Esophagus muscularis mucosa (tissue), 4 donors: ENCODE data around the gene SPINDOC. TPM values are rescaled to one million over a fixed set of nuclear protein-coding genes. Genes with fewer than 3 reads are reported as not detected.

Experiments
- DNase-seq: peaks from one replicate; pipeline ENCODE4 v3.0.0-alpha.2; 2017; ENCODE audit errors: extremely low spot score
- H3K27ac ChIP-seq, 4 donors: fragments of 200-600 bp; sonication (generic); replicated peaks in 1 of 4; 1 replicate in 3 of 4; 2 replicates in 1 of 4; pipeline ENCODE4 v1.5.1; 2016 to 2019; ENCODE audit warnings: mild to moderate bottlenecking in 1 of 4
- H3K27me3 ChIP-seq, 4 donors: fragments of 200-600 bp; sonication (generic); one replicate each; pipeline versions ENCODE4 v1.5.1 to v1.6.0; 2016 to 2019
- H3K36me3 ChIP-seq, 4 donors: fragments of 200-600 bp; sonication (generic); one replicate each; pipeline ENCODE4 v1.5.1; 2016 to 2019
- H3K4me1 ChIP-seq, 4 donors: fragments of 200-600 bp; sonication (generic); one replicate each; pipeline ENCODE4 v1.5.1; 2016 to 2019
- H3K4me3 ChIP-seq, 4 donors: fragments of 200-600 bp; sonication (generic); 1 replicate in 2 of 4; 2 replicates in 2 of 4; pipeline ENCODE4 v1.5.1; 2016 to 2019; ENCODE audit warnings: mild to moderate bottlenecking in 4 of 4, moderate library complexity in 1 of 4
- H3K9me3 ChIP-seq, 4 donors: fragments of 200-600 bp; sonication (generic); 1 replicate in 3 of 4; 2 replicates in 1 of 4; pipeline ENCODE4 v1.5.1; 2016 to 2019
- EP300 ChIP-seq: sonication (generic); formaldehyde crosslinking; IDR thresholded peaks from one replicate; pipeline ENCODE4 v1.6.1; 2017; ENCODE audit warnings: antibody characterized with exemption
- POLR2A ChIP-seq: fragments of 450-650 bp; IDR thresholded peaks from one replicate; pipeline ENCODE4 v1.6.1; 2017; ENCODE audit warnings: antibody characterized with exemption, moderate library complexity, mild to moderate bottlenecking, low read depth
- POLR2AphosphoS5 ChIP-seq, 2 donors: sonication (generic); formaldehyde crosslinking; IDR thresholded peaks; one replicate each; pipeline ENCODE4 v1.6.1; 2017; ENCODE audit warnings: antibody characterized with exemption in 2 of 2
- WGBS: methylation state at CpG from one replicate; pipeline ENCODE4 v1.1.5; 2018; 5-methylcytosine and 5-hydroxymethylcytosine counted together
- intact Hi-C: fragments of 100-400 bp; cut with DNase I; formaldehyde crosslinking; loops from one replicate; pipeline ENCODE4 v1.15.1; 2023
- small RNA-seq, 3 donors: library from RNA; depleted of rRNA; stranded (forward); fragments of <200 nt; gene quantifications; one replicate each; pipeline ENCODE3, GENCODE V24; 2016
- total RNA-seq, 4 donors: library from RNA; depleted of rRNA; stranded (reverse); fragments of >200 nt; gene quantifications; one replicate each; pipeline versions ENCODE4 v1.1.0 to v1.2.1, GENCODE V29; 2016
- TF ChIP-seq, protein P1 (sequence below), 3 experiments: fragments of 200-600 bp in 2 of 3; fragments of 450-650 bp in 1 of 3; sonication (generic) in 2 of 3; IDR thresholded peaks; one replicate each; pipeline ENCODE4 v1.5.1; 2017 to 2019; ENCODE audit warnings: antibody characterized with exemption in 3 of 3, mild to moderate bottlenecking in 2 of 3, moderate library complexity in 1 of 3

Gene SPINDOC
- total RNA-seq, 4 donors from 2014 or later = 12.0 to 25.8 (median 18.6) TPM

DNA sequence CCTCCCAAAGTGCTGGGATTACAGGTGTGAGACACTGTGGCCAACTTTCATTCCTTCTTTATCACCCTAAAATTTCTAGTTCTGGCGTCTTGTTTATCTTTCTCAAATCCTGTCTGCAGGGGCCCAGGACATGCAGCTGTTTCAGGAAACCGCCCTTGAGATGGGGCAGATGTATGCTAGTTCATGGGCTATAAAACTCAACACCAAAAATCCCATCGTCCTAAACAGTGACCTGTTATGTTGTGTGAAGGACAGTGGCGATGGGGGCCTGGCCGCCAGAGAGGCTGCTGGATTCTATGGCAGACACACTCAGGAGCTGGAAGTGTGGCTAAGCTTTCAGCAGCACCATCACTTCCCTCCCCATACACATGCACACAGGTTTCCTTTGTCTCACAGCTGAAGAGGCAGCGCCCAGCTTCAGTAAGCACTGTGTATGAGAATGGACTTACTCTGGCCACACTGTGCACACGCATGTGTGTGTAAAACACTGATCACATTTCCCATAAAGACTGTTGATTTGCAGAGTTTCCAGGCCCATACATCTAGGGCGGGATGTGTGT is 62.3 kb downstream of the SPINDOC start:
- no peaks in the 10 kb centered on the region for H3K9me3 ChIP-seq
- DNase-seq = no peak
- 85% methylated on average over 8 of the region's 8 CpGs for WGBS
- H3K4me1 ChIP-seq = peaks cover 74 to 93% (median 84%) of the 10 kb centered on the region in 4 donors
- no peak overlapping the region for H3K4me3 ChIP-seq
- intact Hi-C loops = no loop called here
- no peaks in the 10 kb centered on the region for H3K27me3 ChIP-seq
- peaks cover 0 to 10% (median 3%) of the 10 kb centered on the region in 4 donors for H3K36me3 ChIP-seq
- H3K27ac ChIP-seq = no peak overlapping the region
- no peak for TF ChIP-seq EP300

DNA sequence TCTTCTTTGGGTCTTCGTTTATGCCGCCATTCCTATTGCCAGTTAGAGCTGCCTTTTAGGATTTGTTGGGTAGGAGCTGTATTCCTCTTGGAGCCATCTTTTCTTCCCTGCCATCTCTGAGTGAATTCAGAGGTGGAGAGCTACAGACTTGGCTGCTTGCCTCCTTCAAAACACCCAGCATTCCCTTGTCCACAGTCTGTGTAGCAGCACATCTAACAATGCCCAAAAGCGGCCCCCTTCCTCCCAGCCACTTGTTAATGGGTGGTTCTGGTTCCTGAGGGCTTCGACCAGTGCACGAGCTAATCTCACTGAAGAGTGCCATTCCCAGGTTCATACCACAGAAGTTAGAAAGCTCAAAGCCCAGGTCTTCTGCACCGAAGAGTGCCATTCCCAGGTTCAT is 63.4 kb downstream of the SPINDOC start:
- TF ChIP-seq POLR2AphosphoS5 (IDR thresholded peaks at IDR 0.05) (no peak), POLR2A (no peak), EP300 (no peak)
- TF ChIP-seq, protein P1, sequence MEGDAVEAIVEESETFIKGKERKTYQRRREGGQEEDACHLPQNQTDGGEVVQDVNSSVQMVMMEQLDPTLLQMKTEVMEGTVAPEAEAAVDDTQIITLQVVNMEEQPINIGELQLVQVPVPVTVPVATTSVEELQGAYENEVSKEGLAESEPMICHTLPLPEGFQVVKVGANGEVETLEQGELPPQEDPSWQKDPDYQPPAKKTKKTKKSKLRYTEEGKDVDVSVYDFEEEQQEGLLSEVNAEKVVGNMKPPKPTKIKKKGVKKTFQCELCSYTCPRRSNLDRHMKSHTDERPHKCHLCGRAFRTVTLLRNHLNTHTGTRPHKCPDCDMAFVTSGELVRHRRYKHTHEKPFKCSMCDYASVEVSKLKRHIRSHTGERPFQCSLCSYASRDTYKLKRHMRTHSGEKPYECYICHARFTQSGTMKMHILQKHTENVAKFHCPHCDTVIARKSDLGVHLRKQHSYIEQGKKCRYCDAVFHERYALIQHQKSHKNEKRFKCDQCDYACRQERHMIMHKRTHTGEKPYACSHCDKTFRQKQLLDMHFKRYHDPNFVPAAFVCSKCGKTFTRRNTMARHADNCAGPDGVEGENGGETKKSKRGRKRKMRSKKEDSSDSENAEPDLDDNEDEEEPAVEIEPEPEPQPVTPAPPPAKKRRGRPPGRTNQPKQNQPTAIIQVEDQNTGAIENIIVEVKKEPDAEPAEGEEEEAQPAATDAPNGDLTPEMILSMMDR (IDR thresholded peaks at IDR 0.05) = no peak
- H3K36me3 ChIP-seq = peaks cover 0 to 10% (median 3%) of the 10 kb centered on the region in 4 donors
- no peak for DNase-seq
- no peaks in the 10 kb centered on the region for H3K27me3 ChIP-seq
- H3K4me3 ChIP-seq = no peak overlapping the region
- no peak overlapping the region for H3K27ac ChIP-seq
- H3K4me1 ChIP-seq = peaks cover 66 to 90% (median 77%) of the 10 kb centered on the region in 4 donors
- no peaks in the 10 kb centered on the region for H3K9me3 ChIP-seq
- intact Hi-C loops = no loop called here
- 97% methylated on average over 6 of the region's 6 CpGs for WGBS

Small RNAs within 50 kb of the gene (small RNA-seq; reads per million reads assigned to genes)
- gene AP006289.1 (0 reads per million in 3 donors), gene RN7SL596P (0 reads per million in 3 donors)

Other genes with a start within 250 kb of the SPINDOC start
- 10 to 100 TPM; 40.3 to 74.8 (median 54.4) TPM for gene PLAAT3, start 199.0 kb upstream of the SPINDOC start, total RNA-seq
- 100 to 1,000 TPM; 138 to 202 (median 144) TPM for gene ATL3, start 142.1 kb upstream of the SPINDOC start, total RNA-seq
- gene RTN3, start 132.0 kb upstream of the SPINDOC start, total RNA-seq = 10 to 100 TPM; 79.5 to 97.4 (median 87.1) TPM
- gene ZFTA, start 44.7 kb upstream of the SPINDOC start, total RNA-seq = 10 to 100 TPM; 15.8 to 41.9 (median 26.6) TPM
- 10 to 100 TPM; 21.5 to 38.1 (median 30.6) TPM for gene MARK2, start 25.7 kb downstream of the SPINDOC start, total RNA-seq
- under 1 TPM in 3 of 4 donors, not detected in 1; 0.40 to 0.45 (median 0.42) TPM for gene RCOR2, start 103.7 kb downstream of the SPINDOC start, total RNA-seq
- 1 to 10 TPM; 3.8 to 8.8 (median 8.0) TPM for gene NAA40, start 125.5 kb downstream of the SPINDOC start, total RNA-seq
- 100 to 1,000 TPM; 393 to 518 (median 445) TPM for gene COX8A, start 161.2 kb downstream of the SPINDOC start, total RNA-seq
- gene OTUB1, start 173.0 kb downstream of the SPINDOC start, total RNA-seq = 10 to 100 TPM; 57.7 to 70.5 (median 65.4) TPM
- 1 to 10 TPM; 2.1 to 5.0 (median 3.1) TPM for gene FLRT1, start 222.5 kb downstream of the SPINDOC start, total RNA-seq